ENCODE data around the gene CDC14A. TPM values are rescaled to one million over a fixed set of nuclear protein-coding genes. Genes with fewer than 3 reads are reported as not detected.

CDC14A gene
- total RNA-seq, 4 donors from 2014 or later = 9.0 to 32.4 (median 23.0) TPM

GRCh38 chr1:100530880-100531487 is 178.7 kb downstream of the CDC14A start:
- intact Hi-C loops (cut with DNase I; ENCODE audit: low total_unique reads) = no loop called here
- TF ChIP-seq POLR2A (IDR thresholded peaks at IDR 0.05) (no peak), CTCF (IDR thresholded peaks at IDR 0.05) (no peak)
- Histone ChIP-seq H3K36me3 (no peaks in the 10 kb centered on the region), H3K27me3 (no peaks in the 10 kb centered on the region), H3K27ac (peak overlapping the region in 1 of 2 donors; percentile 7), H3K4me3 (no peak overlapping the region), H3K4me1 (no peaks in the 10 kb centered on the region), H3K9me3 (no peaks in the 10 kb centered on the region)
- DNase-seq = peak; percentile 29

- DNase-seq = no peak
- Histone ChIP-seq H3K27ac (no peak overlapping the region), H3K27me3 (no peaks in the 10 kb centered on the region), H3K36me3 (no peaks in the 10 kb centered on the region), H3K4me3 (no peak overlapping the region), H3K4me1 (no peaks in the 10 kb centered on the region), H3K9me3 (no peaks in the 10 kb centered on the region)
- TF ChIP-seq POLR2A (IDR thresholded peaks at IDR 0.05) (no peak), CTCF (IDR thresholded peaks at IDR 0.05) (no peak)
- intact Hi-C loops (cut with DNase I; ENCODE audit: low total_unique reads) = no loop called here
These were observed 180.3 kb downstream of the CDC14A start for GRCh38 chr1:100532645-100533044.

GRCh38 chr1:100535264-100535663 is 183.0 kb downstream of the CDC14A start:
- intact Hi-C loops (cut with DNase I; ENCODE audit: low total_unique reads) = no loop called here
- TF ChIP-seq POLR2A (IDR thresholded peaks at IDR 0.05) (no peak), CTCF (IDR thresholded peaks at IDR 0.05) (no peak)
- Histone ChIP-seq H3K27ac (no peak overlapping the region), H3K4me3 (no peak overlapping the region), H3K9me3 (no peaks in the 10 kb centered on the region), H3K27me3 (peaks cover 0 to 11% of the 10 kb centered on the region in 2 donors), H3K4me1 (peaks cover 0 to 13% of the 10 kb centered on the region in 2 donors), H3K36me3 (no peaks in the 10 kb centered on the region)
- DNase-seq = no peak

- H3K4me3 ChIP-seq = no peak overlapping the region
- no peak overlapping the region for H3K27ac ChIP-seq
- peaks cover 0 to 11% of the 10 kb centered on the region in 2 donors for H3K27me3 ChIP-seq
- no peak for DNase-seq
- no peaks in the 10 kb centered on the region for H3K9me3 ChIP-seq
- H3K4me1 ChIP-seq = peaks cover 0 to 13% of the 10 kb centered on the region in 2 donors
- H3K36me3 ChIP-seq = no peaks in the 10 kb centered on the region
- TF ChIP-seq CTCF (IDR thresholded peaks at IDR 0.05) (no peak), POLR2A (IDR thresholded peaks at IDR 0.05) (no peak)
- intact Hi-C loops (cut with DNase I; ENCODE audit: low total_unique reads) = no loop called here
These were observed 183.7 kb downstream of the CDC14A start for GRCh38 chr1:100536031-100536430.

GRCh38 chr1:100538913-100539835 is 186.9 kb downstream of the CDC14A start:
- Histone ChIP-seq H3K9me3 (no peaks in the 10 kb centered on the region), H3K4me1 (peaks cover 0 to 13% of the 10 kb centered on the region in 2 donors), H3K36me3 (no peaks in the 10 kb centered on the region), H3K4me3 (peak overlapping the region; percentile 16 to 42), H3K27me3 (peaks cover 0 to 11% of the 10 kb centered on the region in 2 donors), H3K27ac (no peak overlapping the region)
- no peak for DNase-seq
- intact Hi-C loops (cut with DNase I; ENCODE audit: low total_unique reads) = no loop called here
- TF ChIP-seq POLR2A (IDR thresholded peaks at IDR 0.05) (no peak), CTCF (IDR thresholded peaks at IDR 0.05) (no peak)

Measured in uterus (tissue), 4 donors.